Stimulated activated naive CD8-positive, alpha-beta T cell treated with anti-CD3 and anti-CD28 coated beads, Interleukin-15, Interleukin-2, amounts not matched to agents 100 ng/mL and 50 ng/mL, for 24 hours (primary cell): ENCODE results near the gene CEACAM21.

Experiments used
- H3K27ac Mint-ChIP-seq: one replicate; pipeline ENCODE4 v1.8.0; 2021; ENCODE audit warnings: mild to moderate bottlenecking, mixed read lengths
- H3K27me3 Mint-ChIP-seq: one replicate; pipeline ENCODE4 v1.8.0; 2021; ENCODE audit warnings: mixed read lengths
- H3K36me3 Mint-ChIP-seq: one replicate; pipeline ENCODE4 v1.8.0; 2021; ENCODE audit warnings: low read depth, mixed read lengths
- H3K4me1 Mint-ChIP-seq: one replicate; pipeline ENCODE4 v1.8.0; 2021; ENCODE audit warnings: low read depth, mixed read lengths
- H3K4me3 Mint-ChIP-seq: one replicate; pipeline ENCODE4 v1.8.0; 2021; ENCODE audit warnings: mild to moderate bottlenecking, mixed read lengths
- H3K9me3 Mint-ChIP-seq: one replicate; pipeline ENCODE4 v1.8.0; 2021; ENCODE audit warnings: mixed read lengths

The CEACAM21 gene

DNA sequence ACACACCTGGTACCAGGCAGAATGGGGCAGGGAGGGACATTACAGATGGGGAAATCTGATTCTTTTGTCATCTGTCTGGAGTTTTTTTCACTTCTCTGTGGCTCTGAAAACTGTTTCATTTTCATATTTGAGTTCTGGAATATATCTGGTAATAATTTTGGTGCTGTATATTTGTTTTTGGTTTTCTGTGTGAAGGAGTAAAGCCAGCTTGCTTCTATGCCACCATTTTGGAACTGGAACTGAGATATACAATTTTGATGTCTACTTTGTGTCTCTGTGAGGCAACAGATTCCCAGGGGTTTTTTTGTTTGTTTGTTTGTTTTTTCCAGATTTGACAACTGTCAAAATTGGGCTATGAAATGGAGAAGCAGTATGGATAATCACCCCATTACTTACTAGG lies 34.8 kb downstream of the CEACAM21 start:
- H3K4me1 Mint-ChIP-seq: no peaks in the 10 kb centered on the region
- no peak overlapping the region for H3K4me3 Mint-ChIP-seq
- H3K27me3 Mint-ChIP-seq: peaks cover 26% of the 10 kb centered on the region
- H3K9me3 Mint-ChIP-seq: no peaks in the 10 kb centered on the region
- H3K36me3 Mint-ChIP-seq: no peaks in the 10 kb centered on the region
- no peak overlapping the region for H3K27ac Mint-ChIP-seq

DNA sequence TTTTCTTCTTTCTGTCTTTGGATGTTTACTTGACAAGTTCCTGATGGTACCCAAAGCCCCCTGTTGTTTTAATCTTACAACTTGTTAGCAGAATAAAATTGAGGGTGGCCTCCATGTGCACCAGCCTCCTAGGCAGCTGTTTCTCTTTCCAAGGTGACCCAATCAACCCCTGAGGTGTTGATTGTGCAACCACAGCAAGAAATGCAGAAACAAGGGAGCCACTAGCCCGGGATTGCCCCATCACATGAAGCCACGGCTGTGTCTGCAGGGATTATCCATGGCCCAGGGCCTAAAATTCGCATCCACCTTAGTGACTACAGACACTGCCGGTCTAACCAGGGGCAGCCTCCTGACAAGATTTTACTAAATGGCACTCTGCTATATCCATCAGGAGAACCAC lies 36.5 kb downstream of the CEACAM21 start:
- H3K4me3 Mint-ChIP-seq: no peak overlapping the region
- no peaks in the 10 kb centered on the region for H3K36me3 Mint-ChIP-seq
- H3K4me1 Mint-ChIP-seq: no peaks in the 10 kb centered on the region
- no peak overlapping the region for H3K27ac Mint-ChIP-seq
- no peaks in the 10 kb centered on the region for H3K9me3 Mint-ChIP-seq
- peaks cover 26% of the 10 kb centered on the region for H3K27me3 Mint-ChIP-seq

DNA sequence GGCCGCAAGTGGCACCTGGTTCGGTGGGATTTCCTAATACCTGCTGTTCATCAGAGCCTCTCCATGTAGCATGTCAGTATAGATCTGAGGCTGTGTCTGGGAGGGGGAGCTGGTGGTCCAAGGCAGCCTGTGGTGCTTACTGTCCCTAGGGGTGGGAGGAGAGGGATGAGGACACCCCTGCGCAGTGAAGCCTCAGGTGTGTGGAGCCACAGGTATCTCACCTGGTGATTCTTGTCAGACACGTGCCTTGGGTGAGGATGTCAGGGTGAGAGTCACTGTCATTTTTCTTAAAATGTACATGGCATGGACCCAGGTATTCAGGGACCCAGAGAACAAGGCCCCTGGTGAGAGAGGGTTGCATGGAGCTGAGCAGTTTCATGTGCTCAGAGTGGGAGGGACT lies 39.2 kb downstream of the CEACAM21 start:
- Mint-ChIP-seq H3K9me3 (no peaks in the 10 kb centered on the region), H3K36me3 (no peaks in the 10 kb centered on the region), H3K4me3 (no peak overlapping the region), H3K27me3 (peaks cover 16% of the 10 kb centered on the region), H3K4me1 (no peaks in the 10 kb centered on the region), H3K27ac (no peak overlapping the region)

DNA sequence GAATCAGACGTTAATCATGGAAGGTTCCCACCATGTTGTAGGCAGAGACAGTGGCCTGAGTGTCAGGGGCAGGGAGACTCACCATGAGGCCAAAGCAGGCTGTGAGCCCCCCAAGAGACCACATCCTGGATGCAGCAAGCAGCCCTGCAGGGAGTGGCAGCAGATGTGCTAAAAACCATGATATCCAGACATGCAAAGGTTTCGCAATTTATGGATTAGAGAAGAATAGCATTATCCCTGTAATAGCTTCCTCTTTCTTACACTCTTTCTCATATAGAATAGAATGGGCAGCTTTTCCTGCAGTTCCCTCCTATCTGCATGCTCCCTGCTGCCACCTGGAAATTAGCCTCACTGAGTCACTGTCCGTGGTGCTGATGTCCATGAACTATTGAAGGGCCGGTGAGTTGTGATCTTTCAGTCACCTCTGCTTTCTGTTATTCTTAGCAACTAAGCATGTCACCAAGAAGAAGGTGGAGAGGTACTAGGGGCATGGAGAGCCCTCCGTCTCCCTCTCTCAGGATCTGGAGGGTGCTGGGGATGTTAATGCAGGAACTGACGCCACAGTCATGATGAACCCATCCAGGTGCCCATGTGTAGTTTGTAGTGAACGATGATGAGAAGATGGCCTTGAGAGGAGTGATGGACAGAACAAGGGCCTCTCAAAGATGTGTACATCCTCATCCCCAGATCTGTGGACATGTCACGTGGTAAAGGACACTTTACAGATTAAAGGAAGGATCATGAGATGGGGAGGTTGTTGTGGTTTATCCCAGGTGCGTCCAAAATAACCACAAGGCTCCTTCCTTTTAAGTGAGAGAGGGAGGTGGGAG lies 41.0 kb downstream of the CEACAM21 start:
- H3K27ac Mint-ChIP-seq: no peak overlapping the region
- H3K4me1 Mint-ChIP-seq: no peaks in the 10 kb centered on the region
- H3K9me3 Mint-ChIP-seq: no peaks in the 10 kb centered on the region
- no peaks in the 10 kb centered on the region for H3K36me3 Mint-ChIP-seq
- H3K4me3 Mint-ChIP-seq: no peak overlapping the region
- peaks cover 14% of the 10 kb centered on the region for H3K27me3 Mint-ChIP-seq

DNA sequence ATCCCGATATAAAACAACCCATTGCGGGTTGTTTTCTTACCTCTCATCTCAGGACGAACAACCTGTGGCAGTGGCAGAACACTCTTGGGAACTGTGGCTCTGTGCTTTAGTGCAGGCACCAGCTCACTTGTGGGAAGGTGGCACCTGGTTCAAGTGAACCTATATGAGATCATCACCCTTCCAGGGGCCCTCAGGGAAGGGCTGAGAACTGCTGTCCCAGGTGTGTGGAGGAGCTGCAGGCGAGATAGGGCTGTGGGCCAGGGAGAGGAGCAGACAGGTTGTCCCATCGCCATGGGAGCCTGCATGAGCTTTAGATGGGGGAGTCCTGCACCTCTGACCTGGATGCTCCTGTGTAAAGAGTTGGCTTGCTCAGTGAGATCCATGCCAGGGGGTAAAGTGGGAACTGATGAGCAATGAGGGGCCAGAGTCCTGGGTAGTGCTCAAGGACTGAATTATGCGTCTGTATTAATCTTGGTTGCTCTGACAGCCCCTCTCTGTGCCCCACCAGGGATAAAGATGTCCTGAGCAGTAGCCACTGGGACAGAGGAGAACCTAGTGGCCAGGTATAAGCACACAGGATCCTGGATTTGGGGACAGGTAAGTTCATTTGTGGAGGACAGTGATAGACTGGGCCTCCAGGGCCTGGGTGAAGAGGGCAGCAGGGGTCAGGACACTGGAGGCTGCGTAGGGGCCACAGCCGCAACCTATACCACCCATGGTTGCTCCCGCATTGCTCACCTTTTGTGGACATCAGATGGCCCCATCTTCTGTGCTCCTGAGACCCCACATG lies 42.2 kb downstream of the CEACAM21 start:
- no peaks in the 10 kb centered on the region for H3K9me3 Mint-ChIP-seq
- no peak overlapping the region for H3K4me3 Mint-ChIP-seq
- H3K4me1 Mint-ChIP-seq: no peaks in the 10 kb centered on the region
- no peak overlapping the region for H3K27ac Mint-ChIP-seq
- H3K27me3 Mint-ChIP-seq: peaks cover 10% of the 10 kb centered on the region
- no peaks in the 10 kb centered on the region for H3K36me3 Mint-ChIP-seq

DNA sequence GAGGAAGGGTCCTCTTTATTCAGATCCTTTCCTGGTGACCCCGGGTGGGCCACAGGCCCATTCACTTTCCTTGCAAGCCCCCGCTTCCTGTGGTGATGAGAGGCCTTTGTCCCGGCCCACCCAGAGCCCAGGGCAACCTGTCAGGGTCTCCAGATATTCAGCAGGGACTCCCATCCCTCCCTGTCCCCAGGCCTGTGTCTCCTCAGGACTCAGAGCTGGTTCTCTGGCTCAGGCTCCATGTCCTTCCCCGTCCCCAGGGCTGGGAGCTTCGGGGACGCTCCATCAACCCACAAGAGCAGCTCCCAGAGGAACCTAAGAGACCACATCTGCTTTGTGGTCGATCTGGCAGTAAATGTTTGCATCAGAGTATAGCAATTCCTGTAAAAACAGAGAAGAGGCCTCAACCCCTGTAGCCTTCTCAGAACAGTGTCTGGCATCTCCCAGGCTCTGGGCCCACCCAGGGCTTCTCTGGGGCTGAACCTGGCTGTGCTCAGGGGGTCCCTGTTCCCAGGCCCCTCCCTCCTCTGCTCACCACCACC lies 43.1 kb downstream of the CEACAM21 start:
- peaks cover 7% of the 10 kb centered on the region for H3K27me3 Mint-ChIP-seq
- no peak overlapping the region for H3K27ac Mint-ChIP-seq
- H3K4me3 Mint-ChIP-seq: no peak overlapping the region
- H3K9me3 Mint-ChIP-seq: no peaks in the 10 kb centered on the region
- no peaks in the 10 kb centered on the region for H3K36me3 Mint-ChIP-seq
- H3K4me1 Mint-ChIP-seq: no peaks in the 10 kb centered on the region

DNA sequence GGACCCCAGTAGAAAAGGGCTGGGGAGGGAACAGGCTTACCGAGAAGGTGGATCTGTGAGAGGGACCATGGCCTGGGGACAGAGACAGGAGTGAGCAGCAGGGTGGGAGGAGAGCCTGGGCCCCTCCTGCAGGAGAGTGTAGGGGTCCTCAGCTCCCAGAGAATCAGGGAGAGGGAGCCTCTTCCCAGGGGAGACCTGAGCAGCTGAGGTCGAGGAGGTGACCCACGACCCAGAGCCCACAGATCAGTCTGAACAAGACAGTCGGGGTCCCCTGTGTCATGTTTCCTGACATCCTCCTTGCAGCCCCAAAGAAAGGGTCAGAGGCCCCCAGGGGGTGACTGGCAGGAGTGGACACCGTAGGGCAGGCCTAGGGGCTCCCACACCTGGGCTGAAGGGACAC lies 44.2 kb downstream of the CEACAM21 start:
- H3K27me3 Mint-ChIP-seq: peaks cover 7% of the 10 kb centered on the region
- no peaks in the 10 kb centered on the region for H3K36me3 Mint-ChIP-seq
- no peak overlapping the region for H3K4me3 Mint-ChIP-seq
- H3K4me1 Mint-ChIP-seq: no peaks in the 10 kb centered on the region
- no peak overlapping the region for H3K27ac Mint-ChIP-seq
- no peaks in the 10 kb centered on the region for H3K9me3 Mint-ChIP-seq

DNA sequence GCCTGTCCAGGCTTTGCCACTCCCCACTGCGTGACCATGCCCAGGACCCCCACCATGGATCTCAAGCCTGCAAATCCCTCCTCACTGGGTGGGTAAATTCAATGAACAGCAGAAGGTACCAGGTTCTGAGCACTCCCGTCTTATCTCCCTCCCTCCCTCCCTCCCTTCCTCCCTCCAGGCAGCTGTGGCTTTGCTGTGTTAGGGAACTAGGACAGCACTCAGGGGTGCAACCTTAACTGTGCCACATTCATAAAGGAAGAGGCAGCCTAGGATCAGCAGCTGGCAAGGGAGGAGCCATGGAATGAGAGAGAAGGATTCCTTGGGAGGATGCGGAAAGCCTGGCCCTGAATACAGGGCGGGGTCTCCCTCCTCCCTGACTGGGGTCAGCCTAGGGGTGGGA lies 45.3 kb downstream of the CEACAM21 start:
- no peak overlapping the region for H3K27ac Mint-ChIP-seq
- peaks cover 15% of the 10 kb centered on the region for H3K27me3 Mint-ChIP-seq
- H3K36me3 Mint-ChIP-seq: no peaks in the 10 kb centered on the region
- H3K4me1 Mint-ChIP-seq: no peaks in the 10 kb centered on the region
- H3K9me3 Mint-ChIP-seq: no peaks in the 10 kb centered on the region
- H3K4me3 Mint-ChIP-seq: no peak overlapping the region

DNA sequence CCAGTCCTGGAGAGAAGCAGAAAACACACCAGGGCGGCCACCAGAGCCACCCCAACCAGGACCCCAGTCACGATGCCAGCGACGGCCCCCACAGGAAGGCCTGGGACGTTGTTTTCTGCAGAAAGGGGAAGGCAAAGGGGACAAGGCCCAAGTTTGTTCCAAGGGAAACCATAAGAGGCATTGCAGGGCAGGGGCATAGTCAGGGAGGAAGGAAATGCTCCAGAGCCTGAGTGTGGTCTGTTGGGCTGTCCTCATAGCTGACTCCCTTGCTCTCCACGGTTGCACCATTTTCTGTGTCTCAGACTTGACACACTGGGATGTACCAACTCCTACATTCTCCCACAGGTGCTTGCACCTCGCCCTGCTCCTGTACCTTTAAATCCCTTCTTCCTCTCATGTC lies 45.7 kb downstream of the CEACAM21 start:
- H3K9me3 Mint-ChIP-seq: no peaks in the 10 kb centered on the region
- no peaks in the 10 kb centered on the region for H3K36me3 Mint-ChIP-seq
- no peak overlapping the region for H3K27ac Mint-ChIP-seq
- no peaks in the 10 kb centered on the region for H3K4me1 Mint-ChIP-seq
- H3K27me3 Mint-ChIP-seq: peaks cover 16% of the 10 kb centered on the region
- no peak overlapping the region for H3K4me3 Mint-ChIP-seq

DNA sequence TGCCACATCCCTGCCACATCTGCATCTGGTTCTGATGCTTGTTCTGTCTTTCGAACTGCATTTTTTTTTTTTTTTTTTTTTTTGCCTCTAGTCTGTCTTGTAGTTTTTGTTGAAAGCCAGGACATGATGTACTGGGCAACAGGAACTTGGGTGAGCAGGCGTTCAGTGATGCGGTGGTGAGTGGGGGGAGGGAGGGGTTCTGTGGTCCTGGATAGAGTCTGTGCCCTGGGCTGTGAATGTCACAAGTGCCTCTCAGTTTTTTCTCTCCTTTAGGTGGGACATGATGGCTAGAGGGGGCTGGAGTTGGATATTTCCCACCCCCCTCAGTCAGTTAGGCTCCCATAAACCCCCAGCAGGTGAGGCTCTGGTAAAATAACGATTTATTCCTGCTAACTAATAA lies 47.4 kb downstream of the CEACAM21 start:
- Mint-ChIP-seq H3K36me3 (no peaks in the 10 kb centered on the region), H3K27ac (no peak overlapping the region), H3K4me1 (no peaks in the 10 kb centered on the region), H3K27me3 (peaks cover 22% of the 10 kb centered on the region), H3K9me3 (no peaks in the 10 kb centered on the region), H3K4me3 (no peak overlapping the region)

DNA sequence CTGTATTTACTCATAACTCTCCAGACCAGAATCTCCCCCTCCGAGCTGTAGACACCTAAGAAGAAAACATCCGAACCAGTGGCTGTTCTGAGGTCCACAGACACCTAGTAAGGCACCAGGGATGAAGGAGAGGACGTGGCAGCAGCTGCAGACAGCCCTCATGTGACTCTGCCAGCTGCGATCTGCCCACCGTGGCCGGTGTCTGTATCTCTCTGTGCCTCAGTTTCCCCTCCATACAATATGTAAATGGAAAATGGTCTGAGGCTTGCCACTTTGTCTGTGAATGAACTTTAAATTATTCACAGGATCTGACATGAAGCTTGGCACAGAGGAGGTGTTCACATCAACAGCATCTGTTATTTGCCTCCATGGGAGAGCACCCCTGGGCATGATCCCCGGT lies 48.5 kb downstream of the CEACAM21 start:
- Mint-ChIP-seq H3K27me3 (peaks cover 27% of the 10 kb centered on the region), H3K4me1 (no peaks in the 10 kb centered on the region), H3K4me3 (no peak overlapping the region), H3K9me3 (no peaks in the 10 kb centered on the region), H3K27ac (no peak overlapping the region), H3K36me3 (no peaks in the 10 kb centered on the region)

DNA sequence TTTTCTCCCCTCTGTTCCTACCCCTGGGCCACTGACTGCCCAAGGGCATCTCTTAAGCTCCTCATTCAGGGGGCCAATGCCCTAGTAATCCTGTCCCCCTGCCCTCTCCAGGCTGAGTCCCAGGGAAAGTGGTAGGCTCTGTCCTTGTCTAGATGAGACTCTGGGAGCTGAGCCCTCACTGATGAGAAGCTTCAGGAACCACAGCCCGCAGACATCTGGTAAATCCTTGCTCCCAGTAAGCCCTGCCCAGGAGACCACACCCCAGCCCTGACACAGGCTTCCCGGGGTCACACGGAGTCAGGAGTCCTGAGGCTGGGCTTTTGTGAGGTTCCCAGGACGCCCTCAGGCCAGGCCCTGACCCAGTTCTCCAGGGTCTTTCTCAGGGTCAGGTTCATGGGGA lies 49.0 kb downstream of the CEACAM21 start:
- Mint-ChIP-seq H3K36me3 (no peaks in the 10 kb centered on the region), H3K4me3 (no peak overlapping the region), H3K27me3 (peaks cover 27% of the 10 kb centered on the region), H3K4me1 (no peaks in the 10 kb centered on the region), H3K9me3 (no peaks in the 10 kb centered on the region), H3K27ac (no peak overlapping the region)

DNA sequence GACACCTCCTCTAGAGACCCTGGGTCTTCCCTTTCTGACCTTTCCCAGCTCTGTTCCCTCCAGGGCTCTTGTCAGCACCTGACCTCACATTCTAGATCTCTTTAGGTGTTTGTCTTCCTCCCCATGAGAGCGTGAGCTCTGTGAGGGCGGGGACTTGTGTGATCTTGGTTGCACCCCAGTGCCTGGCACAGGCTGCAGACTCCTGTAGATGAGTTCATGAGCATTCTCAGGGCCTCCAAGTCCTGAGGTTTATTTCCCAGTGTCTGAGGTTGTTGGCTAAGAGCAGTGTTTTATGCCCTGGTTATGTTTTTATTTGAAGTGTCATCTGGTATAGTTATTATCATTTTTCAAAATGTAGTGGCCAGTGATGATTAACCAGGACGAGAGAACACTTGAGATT lies 50.3 kb downstream of the CEACAM21 start:
- no peak overlapping the region for H3K27ac Mint-ChIP-seq
- no peaks in the 10 kb centered on the region for H3K4me1 Mint-ChIP-seq

DNA sequence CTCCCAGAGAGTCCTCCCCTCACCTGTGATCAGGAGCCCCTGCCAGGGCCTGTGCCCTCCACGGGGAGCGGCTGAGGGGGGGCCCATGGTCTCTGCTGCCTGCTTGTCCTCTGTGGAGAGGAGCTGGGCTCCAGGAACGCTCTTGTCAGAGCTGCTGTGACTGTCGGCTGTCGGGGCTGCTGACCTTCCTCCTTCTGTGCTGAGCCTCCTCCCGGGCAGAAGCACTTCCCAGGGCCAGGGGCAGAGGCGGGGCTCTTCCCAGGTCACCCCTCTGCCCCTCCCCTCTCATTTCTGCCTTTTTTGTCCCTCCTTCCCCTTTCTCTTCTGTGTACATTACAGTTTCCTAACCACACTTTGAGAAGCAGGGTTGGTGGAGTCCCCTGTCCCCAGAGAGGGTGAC lies 50.9 kb downstream of the CEACAM21 start, which contains the start of gene CEACAM4:
TSS of gene CEACAM4 (minus strand) at position 198 of the 400 bp plus-strand sequence. CDS start at position 87, 111 bp downstream.
- peaks cover 34% of the 10 kb centered on the region for H3K27me3 Mint-ChIP-seq
- H3K4me1 Mint-ChIP-seq: no peaks in the 10 kb centered on the region

More for the DNA sequence above, 50.3 kb downstream of the CEACAM21 start:
- no peak overlapping the region for H3K4me3 Mint-ChIP-seq
- peaks cover 30% of the 10 kb centered on the region for H3K27me3 Mint-ChIP-seq
- no peaks in the 10 kb centered on the region for H3K36me3 Mint-ChIP-seq
- peaks cover 2% of the 10 kb centered on the region for H3K9me3 Mint-ChIP-seq

DNA sequence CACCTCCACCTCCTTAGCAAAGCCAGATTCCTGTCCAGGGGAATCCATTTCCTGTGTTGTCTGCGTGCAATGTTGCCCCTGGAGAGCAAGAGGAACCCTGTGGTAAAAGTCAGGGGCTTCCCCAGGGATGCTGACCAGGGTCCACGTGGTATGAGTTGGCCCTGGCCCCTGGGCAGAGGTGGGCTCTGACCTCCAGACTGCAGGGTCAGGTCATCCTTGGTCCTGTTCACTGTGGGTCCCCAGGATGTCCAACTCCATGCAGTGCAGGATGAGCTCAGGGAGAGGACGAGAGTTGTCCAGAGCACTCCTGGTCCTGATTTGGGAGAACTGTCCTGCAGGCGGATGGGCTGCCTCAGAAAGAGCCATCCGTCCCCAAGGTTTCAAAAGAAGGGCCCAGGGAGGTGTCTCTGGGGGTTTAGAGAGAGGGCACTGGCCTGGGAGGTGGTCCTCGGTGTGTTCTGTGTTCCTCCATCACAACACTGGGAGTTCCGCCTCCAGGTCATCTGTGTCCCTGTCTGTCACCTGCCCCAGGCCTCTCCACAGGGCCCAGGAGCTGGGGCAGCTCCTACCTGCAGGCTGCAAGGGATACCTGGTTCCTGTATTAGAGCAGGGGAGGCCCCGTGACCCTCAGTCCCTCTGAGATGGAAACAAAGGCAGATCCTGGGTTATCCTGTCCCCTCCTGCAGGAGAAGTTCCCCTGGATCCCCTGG lies 52.2 kb downstream of the CEACAM21 start:
- H3K27me3 Mint-ChIP-seq: peaks cover 30% of the 10 kb centered on the region
- H3K4me3 Mint-ChIP-seq: no peak overlapping the region
- no peaks in the 10 kb centered on the region for H3K36me3 Mint-ChIP-seq
- no peak overlapping the region for H3K27ac Mint-ChIP-seq
- H3K4me1 Mint-ChIP-seq: no peaks in the 10 kb centered on the region
- H3K9me3 Mint-ChIP-seq: peaks cover 5% of the 10 kb centered on the region

More for the DNA sequence above, 50.9 kb downstream of the CEACAM21 start, which contains the start of gene CEACAM4:
- peaks cover 5% of the 10 kb centered on the region for H3K9me3 Mint-ChIP-seq
- no peak within 1 kb of the TSS for H3K27ac Mint-ChIP-seq
- no peak within 1 kb of the TSS for H3K4me3 Mint-ChIP-seq
- no peaks in the 10 kb centered on the region for H3K36me3 Mint-ChIP-seq
